ENCODE data around the gene NLGN2. TPM values are rescaled to one million over a fixed set of nuclear protein-coding genes. Genes with fewer than 3 reads are reported as not detected.

NLGN2 gene
- total and polyA plus RNA-seq, 2 experiments from 2014 or later: 5.2 to 26.3 TPM

- Histone ChIP-seq H3K9me3 (ENCODE audit: low read depth) (no peaks in the 10 kb centered on the region), H3K36me3 (no peaks in the 10 kb centered on the region), H3K27me3 (no peaks in the 10 kb centered on the region), H3K4me1 (ENCODE audit: low read depth) (no peaks in the 10 kb centered on the region), H3K4me3 (no peak overlapping the region), H3K27ac (no peak overlapping the region)
- TF ChIP-seq, protein P1, sequence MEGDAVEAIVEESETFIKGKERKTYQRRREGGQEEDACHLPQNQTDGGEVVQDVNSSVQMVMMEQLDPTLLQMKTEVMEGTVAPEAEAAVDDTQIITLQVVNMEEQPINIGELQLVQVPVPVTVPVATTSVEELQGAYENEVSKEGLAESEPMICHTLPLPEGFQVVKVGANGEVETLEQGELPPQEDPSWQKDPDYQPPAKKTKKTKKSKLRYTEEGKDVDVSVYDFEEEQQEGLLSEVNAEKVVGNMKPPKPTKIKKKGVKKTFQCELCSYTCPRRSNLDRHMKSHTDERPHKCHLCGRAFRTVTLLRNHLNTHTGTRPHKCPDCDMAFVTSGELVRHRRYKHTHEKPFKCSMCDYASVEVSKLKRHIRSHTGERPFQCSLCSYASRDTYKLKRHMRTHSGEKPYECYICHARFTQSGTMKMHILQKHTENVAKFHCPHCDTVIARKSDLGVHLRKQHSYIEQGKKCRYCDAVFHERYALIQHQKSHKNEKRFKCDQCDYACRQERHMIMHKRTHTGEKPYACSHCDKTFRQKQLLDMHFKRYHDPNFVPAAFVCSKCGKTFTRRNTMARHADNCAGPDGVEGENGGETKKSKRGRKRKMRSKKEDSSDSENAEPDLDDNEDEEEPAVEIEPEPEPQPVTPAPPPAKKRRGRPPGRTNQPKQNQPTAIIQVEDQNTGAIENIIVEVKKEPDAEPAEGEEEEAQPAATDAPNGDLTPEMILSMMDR (IDR thresholded peaks at IDR 0.05; ENCODE audit: low read depth, low read length): no peak
- DNase-seq (ENCODE audit: low read depth in 1 of 2, low spot score in 1 of 2): no peak
These were observed 37.8 kb upstream of the NLGN2 start for GRCh38 chr17:7369825-7370224.

GRCh38 chr17:7370853-7371252 lies 36.8 kb upstream of the NLGN2 start:
- TF ChIP-seq, protein P1 (IDR thresholded peaks at IDR 0.05; ENCODE audit: low read depth, low read length): no peak
- H3K4me3 ChIP-seq: no peak overlapping the region
- H3K9me3 ChIP-seq (ENCODE audit: low read depth): no peaks in the 10 kb centered on the region
- no peak for DNase-seq (ENCODE audit: low read depth in 1 of 2, low spot score in 1 of 2)
- H3K27ac ChIP-seq: no peak overlapping the region
- no peaks in the 10 kb centered on the region for H3K4me1 ChIP-seq (ENCODE audit: low read depth)
- H3K36me3 ChIP-seq: no peaks in the 10 kb centered on the region
- no peaks in the 10 kb centered on the region for H3K27me3 ChIP-seq

- Histone ChIP-seq H3K27ac (no peak overlapping the region), H3K4me3 (no peak overlapping the region), H3K27me3 (no peaks in the 10 kb centered on the region), H3K4me1 (ENCODE audit: low read depth) (no peaks in the 10 kb centered on the region), H3K36me3 (no peaks in the 10 kb centered on the region), H3K9me3 (ENCODE audit: low read depth) (no peaks in the 10 kb centered on the region)
- TF ChIP-seq, protein P1 (IDR thresholded peaks at IDR 0.05; ENCODE audit: low read depth, low read length): no peak
- DNase-seq (ENCODE audit: low read depth in 1 of 2, low spot score in 1 of 2): no peak
These were observed 33.3 kb upstream of the NLGN2 start for GRCh38 chr17:7374353-7374752.

GRCh38 chr17:7379134-7379533 lies 28.5 kb upstream of the NLGN2 start:
- DNase-seq (ENCODE audit: low read depth in 1 of 2, low spot score in 1 of 2): no peak
- TF ChIP-seq, protein P1 (IDR thresholded peaks at IDR 0.05; ENCODE audit: low read depth, low read length): no peak
- no peaks in the 10 kb centered on the region for H3K4me1 ChIP-seq (ENCODE audit: low read depth)
- H3K27ac ChIP-seq: no peak overlapping the region
- H3K36me3 ChIP-seq: no peaks in the 10 kb centered on the region
- H3K27me3 ChIP-seq: peaks cover 41% of the 10 kb centered on the region
- H3K9me3 ChIP-seq (ENCODE audit: low read depth): no peaks in the 10 kb centered on the region
- H3K4me3 ChIP-seq: no peak overlapping the region

GRCh38 chr17:7380321-7380720 lies 27.3 kb upstream of the NLGN2 start:
- H3K36me3 ChIP-seq: no peaks in the 10 kb centered on the region
- H3K9me3 ChIP-seq (ENCODE audit: low read depth): no peaks in the 10 kb centered on the region
- H3K4me3 ChIP-seq: no peak overlapping the region
- TF ChIP-seq, protein P1 (IDR thresholded peaks at IDR 0.05; ENCODE audit: low read depth, low read length): no peak
- H3K27ac ChIP-seq: no peak overlapping the region
- H3K4me1 ChIP-seq (ENCODE audit: low read depth): no peaks in the 10 kb centered on the region
- peak in 1 of 2 donors; percentile 71 for DNase-seq (ENCODE audit: low read depth in 1 of 2, low spot score in 1 of 2)
- peaks cover 45% of the 10 kb centered on the region for H3K27me3 ChIP-seq

Data from cardiac muscle cell (in vitro differentiated cells and primary cell).